Activated CD4-positive, CD25-positive, alpha-beta regulatory T cell treated with anti-CD3 and anti-CD28 coated beads, Interleukin-2, amount 50 U/mL, for 16 hours (primary cell): ENCODE data around the gene EPHA2.

Experiments
- DNase-seq: peaks from one replicate; pipeline ENCODE4 v3.0.0-alpha.2; 2020; ENCODE audit warnings: low read depth, low spot score

The EPHA2 gene

DNA sequence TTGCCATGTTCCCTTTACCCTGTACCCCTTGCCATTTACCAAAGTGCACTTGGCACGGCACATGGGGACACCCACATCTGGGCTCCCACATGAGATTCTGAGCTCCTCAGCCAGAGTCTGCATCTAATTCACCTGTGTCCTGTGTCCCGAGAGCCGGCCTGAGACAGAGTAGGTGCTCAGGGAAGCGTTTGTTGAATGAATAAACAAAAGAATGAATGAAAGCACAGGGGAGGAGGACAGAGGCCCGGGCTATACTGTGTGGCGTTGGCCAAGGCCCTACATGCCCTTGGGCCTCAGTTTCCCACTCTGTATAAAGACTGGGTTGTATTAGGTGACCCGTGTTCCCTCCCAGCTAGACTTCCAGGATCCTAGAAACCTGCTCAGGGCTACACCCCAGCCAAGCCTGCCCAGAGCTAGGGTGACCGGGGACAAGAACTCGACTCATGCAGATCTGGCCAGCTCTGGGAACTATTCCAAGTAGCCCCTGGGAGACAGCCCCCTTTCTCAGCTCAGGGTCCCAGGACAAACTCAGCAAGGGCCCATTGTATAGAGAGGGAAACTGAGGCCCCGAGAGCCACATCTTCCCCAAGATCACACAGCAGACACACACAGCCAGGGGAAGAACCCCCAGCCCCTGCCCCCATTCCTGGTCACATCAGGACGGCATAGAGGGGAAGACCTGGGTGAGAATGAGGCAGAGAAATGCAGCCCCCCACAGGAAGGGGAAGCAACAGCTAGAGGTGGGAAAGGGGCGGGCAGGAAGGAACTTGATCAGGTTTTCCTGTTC is 6.0 kb downstream of the EPHA2 start:
- no peak for DNase-seq

DNA sequence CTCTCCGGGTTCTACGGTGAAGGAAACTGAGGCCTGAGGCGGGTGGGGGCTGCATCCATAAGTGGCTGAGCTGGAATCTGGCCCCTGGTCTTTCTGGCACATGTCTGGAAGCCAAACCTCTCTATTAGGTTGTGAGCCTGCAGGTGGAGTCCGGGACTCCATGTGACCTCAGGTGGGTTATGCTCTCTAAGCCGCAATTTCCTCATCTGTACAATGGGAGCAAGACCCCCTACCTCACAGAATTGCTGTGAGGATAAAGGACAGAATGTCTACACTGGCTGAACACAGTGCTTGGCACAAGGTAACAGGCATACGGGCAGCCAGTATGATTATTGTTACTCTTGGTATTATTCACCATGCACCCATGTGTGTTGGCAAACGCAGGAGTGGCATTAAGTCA is 6.7 kb downstream of the EPHA2 start:
- no peak for DNase-seq

DNA sequence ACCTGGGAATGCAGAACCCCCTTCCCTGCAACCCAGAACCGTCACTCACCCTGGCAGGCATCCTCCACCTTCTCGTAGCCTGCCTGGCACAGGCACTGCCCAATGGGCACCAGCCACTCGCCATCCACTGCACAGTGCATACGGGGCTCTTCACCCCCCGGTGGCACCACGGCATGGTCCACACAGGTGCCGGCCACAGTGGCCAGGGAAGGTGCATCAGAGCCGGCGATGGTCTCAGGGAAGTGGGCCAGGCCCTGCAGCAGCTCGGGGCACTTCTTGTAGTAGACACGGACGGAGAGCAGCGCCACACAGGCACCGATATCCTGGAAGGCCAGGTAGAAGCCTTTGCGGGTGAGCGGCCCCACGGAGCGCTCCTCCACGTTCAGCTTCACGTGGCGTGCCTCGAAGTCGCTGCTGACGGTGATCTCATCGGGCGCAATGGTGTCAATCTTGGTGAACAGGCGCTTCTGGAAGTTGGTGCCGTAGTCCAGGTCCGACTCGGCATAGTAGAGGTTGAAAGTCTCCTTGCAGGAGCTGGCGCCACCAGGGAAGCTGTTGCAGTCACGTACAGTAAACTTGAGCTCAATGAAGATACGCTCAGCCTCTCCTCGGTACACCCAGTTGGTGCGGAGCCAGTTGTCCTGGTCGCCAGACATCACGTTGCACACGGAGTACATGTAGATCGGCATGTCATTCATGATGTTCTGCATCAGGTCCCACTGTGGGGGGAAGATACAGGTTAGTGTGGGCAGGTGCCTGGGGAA is 7.4 kb downstream of the EPHA2 start:
- no peak for DNase-seq

DNA sequence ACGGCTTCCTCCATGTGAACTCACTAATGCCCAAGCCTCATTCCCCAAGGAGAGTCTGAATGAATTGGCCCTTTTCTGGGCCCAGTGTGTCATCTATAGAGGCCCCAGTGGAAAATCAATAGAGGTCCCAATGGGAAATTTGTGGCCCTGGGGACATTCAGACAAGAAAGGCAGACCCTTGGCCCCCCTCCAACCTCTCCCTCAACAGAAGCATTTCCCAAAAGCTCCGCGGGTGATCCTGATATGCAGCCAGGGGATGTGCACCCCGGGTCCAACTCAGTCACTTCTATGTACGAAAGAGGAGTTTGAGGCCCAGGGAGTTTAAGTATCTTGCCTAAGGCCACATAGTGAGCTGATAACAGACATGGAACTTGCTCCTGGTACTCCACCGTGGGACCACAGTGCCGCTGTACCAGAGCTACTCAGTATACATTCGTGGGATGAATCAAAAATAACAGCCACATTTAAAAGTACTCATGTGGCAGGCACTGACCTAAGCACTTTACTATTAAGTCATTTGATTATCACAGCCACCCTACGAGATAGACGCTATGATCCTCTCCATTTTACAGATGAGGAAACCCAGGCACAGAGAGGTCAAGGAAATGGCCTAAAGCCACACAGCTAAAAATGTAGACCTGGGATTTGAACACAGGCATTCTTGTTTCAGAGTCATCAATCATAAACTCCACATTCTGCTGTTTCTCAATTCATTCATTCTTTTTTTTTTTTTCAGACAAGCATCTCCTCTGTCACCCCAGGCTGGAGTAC is 8.5 kb downstream of the EPHA2 start:
- no peak for DNase-seq

GRCh38 chr1:16146279-16147155 is 9.4 kb downstream of the EPHA2 start:
- DNase-seq = no peak

GRCh38 chr1:16145662-16146278 is 10.1 kb downstream of the EPHA2 start:
- DNase-seq = no peak

DNA sequence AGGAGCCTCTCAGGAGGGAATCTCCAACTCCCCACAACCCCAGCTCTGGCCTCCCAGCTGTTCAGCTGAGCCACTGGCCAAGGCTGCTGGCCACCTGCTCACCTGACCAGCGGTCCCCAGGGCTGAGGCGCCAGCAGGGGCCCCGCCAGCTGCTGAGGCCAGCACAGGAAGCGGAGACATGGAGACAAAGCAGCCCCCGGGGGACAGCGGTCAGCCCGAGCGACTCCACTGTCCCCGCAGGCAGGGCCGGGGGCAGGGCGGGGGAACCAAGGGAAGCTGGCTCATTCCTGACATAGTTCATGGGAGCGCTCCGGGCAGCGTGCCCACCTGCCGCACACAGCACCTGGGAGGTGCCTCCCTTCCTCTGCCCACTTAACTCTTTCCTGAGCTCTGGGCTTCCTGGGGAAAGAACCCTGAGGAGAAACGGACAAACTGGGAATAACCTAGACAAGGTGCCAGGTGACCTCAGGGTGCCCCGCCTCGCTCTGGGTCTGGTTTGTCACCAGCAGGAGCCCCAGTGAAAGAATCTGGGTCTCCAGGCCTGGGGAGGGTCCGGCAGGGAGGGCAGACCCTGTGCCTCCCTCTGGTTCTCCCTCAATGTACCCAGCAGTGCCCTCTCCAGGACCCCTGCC is 10.7 kb downstream of the EPHA2 start:
- no peak for DNase-seq

DNA sequence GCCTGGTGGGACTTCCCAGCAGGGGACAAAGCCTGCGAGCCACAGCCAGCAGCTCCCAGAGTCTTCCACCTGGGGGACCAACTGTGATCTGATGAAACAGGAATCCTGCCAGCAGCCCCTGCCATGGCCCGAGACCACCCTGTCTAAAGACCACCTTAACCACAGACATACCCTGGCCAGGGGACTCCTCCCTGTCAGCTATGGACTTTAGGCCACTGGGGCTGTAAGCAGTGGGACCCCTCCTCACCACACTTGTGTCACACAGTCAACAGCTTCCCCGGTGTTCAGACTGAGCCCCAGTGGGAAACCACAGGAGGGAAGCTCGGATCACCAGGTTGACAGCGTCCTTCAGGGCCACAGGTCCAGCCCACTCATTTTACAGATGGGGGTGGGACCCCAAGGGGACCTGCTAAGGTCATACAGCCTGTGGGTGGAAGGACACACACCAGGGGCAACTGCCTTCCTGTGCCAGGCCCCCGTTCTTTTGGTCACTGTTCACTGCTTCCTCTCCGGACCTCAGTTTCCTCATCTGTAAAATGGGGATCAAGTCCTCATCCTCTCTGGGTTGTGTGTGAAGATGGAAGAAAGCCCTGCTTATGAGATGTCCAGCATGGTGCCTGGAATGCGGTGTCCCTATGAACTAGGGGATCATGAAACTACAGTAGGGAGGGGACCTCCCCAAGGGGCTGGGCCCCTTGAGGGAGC is 11.4 kb downstream of the EPHA2 start:
- DNase-seq = no peak

- DNase-seq = no peak
These were observed 12.1 kb downstream of the EPHA2 start for GRCh38 chr1:16143566-16144324.

GRCh38 chr1:16143005-16143565 is 12.8 kb downstream of the EPHA2 start:
- no peak for DNase-seq

DNA sequence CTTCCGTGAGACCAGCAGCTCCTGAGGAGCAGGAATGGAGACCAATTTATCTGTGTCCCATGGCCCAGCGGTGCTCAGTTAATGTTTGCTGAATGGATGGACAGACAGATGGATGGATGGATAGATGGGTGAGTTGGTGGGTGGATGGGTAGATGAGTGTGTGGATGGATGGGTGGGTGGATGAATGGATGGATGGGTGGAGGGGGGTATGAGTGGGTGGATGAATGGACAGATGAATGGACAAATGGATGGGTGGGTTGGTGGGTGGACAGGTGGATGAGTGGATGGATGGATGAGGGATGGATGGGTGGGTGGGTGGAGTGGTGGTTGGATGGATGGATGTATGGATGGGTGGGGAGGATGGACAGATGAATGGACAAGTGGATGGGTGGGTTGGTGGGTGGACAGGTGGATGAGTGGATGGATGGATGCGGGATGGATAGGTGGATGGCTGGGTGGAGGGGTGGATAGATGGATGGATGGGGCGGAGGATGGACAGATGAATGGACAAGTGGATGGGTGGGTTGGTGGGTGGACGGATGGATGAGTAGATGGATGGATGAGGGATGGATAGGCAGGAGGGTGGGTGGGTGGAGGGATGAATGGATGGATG is 13.4 kb downstream of the EPHA2 start:
- DNase-seq = no peak

- no peak for DNase-seq
These were observed 14.1 kb downstream of the EPHA2 start for GRCh38 chr1:16141573-16142336.

GRCh38 chr1:16140068-16140596 is 15.7 kb downstream of the EPHA2 start:
- no peak for DNase-seq

DNA sequence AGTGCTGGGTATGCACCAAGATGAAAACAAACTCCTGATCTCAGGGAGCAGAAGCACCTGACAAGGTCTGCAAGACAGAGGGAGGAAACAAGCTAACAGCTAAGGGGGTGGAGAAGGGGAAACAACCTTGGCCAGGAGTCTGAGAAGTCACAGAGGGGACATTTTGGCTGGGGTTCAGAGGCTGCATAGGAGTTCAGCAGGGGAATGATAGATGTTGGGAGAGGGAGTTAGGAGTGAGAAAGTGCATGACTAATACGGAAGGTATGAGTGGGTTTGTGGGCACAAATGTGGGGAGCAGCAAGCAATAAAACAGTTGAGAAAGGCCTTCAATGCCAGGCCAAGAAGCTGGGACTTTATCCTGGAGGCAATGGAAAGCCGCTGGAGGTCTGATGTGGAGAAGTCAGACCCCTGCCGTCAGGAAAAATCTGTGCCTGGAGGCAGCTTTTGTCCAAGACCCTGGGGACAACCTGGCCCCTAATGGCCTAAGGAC is 16.4 kb downstream of the EPHA2 start:
- no peak for DNase-seq

DNA sequence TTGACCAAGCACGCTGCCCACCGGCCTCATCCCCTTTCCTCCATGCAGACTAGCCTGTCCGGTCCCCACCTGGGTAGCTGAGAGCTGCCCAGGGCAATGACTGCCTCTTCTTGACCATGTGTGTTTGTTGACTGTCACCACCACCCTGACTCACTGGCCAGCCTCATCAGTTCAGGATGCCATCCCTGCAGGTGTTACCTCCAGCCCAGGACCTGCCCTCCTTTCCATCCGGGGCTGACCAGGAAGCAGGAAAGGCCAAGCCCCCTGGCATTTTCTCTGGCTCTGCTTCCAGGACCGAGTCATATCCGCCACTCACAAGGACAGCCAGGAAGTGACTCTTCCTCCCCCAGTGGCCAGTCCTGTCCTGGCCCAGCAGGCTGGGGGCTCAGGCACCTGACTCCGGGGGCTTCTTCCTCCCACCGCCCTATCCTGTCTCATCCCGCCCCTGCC is 17.1 kb downstream of the EPHA2 start:
- DNase-seq = no peak

DNA sequence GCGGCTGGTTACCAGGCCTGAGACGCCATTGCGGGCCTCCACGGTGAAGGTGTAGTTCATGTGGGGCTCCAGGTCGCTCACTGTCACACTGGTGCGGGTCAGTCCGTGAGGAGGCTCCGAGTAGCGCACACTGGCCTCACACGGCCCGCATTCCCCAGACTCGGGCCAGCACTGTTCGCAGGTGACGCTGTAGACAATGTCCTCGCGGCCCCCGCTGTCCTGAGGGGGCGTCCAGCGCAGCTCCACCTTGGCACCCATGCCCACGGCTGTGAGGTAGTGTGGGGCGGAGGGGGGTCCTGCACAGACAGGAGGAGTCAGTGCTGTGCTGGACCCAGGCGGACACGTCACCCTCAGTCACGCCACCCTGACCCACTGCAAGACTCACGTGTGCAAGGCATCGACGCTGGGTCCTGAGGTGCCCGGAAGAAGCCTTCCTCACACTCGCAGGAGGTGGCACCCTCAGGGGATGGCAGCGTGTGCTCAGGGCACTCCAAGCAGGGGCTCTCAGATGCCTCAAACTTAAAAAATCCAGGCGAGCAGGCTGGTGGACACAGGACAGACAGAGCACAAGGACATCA is 17.9 kb downstream of the EPHA2 start:
- DNase-seq = no peak

GRCh38 chr1:16135501-16135900 is 20.4 kb downstream of the EPHA2 start:
- DNase-seq = no peak
